Measurements from ENCODE around the gene THSD7B. TPM values are rescaled to one million over a fixed set of nuclear protein-coding genes. Genes with fewer than 3 reads are reported as not detected.

Gene THSD7B
- total RNA-seq, 1 donor from 2014 or later = 10.5 TPM

DNA sequence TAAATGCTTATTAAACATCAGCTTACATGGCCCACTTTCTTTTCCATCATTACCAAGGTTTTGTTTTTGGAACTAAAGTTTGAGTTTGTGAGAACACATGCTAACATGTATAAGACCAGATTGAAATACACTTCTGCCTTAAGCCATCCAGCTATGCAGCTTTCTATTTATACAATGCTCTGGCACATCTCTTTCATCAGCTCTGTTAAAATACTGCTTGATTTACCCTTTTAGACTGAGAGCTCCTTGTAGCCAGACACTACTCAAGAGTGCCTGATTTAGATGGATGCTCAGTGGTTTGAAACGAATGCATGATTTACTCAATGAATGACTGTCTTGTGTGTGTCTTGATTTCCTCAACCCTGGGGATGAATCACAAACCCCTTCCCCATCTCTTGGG lies 392.5 kb downstream of the THSD7B start:
- TF ChIP-seq, protein P1, sequence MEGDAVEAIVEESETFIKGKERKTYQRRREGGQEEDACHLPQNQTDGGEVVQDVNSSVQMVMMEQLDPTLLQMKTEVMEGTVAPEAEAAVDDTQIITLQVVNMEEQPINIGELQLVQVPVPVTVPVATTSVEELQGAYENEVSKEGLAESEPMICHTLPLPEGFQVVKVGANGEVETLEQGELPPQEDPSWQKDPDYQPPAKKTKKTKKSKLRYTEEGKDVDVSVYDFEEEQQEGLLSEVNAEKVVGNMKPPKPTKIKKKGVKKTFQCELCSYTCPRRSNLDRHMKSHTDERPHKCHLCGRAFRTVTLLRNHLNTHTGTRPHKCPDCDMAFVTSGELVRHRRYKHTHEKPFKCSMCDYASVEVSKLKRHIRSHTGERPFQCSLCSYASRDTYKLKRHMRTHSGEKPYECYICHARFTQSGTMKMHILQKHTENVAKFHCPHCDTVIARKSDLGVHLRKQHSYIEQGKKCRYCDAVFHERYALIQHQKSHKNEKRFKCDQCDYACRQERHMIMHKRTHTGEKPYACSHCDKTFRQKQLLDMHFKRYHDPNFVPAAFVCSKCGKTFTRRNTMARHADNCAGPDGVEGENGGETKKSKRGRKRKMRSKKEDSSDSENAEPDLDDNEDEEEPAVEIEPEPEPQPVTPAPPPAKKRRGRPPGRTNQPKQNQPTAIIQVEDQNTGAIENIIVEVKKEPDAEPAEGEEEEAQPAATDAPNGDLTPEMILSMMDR (IDR thresholded peaks at IDR 0.05; ENCODE audit: unreplicated experiment) = no peak
- H3K4me3 Mint-ChIP-seq (ENCODE audit: unreplicated experiment) = no peak overlapping the region
- H3K9me3 Mint-ChIP-seq (ENCODE audit: unreplicated experiment) = no peaks in the 10 kb centered on the region
- DNase-seq (ENCODE audit: low spot score) = no peak
- H3K36me3 Mint-ChIP-seq (ENCODE audit: low read depth, unreplicated experiment) = no peaks in the 10 kb centered on the region
- peaks cover 4% of the 10 kb centered on the region for H3K27me3 Mint-ChIP-seq (ENCODE audit: unreplicated experiment)
- H3K4me1 Mint-ChIP-seq (ENCODE audit: unreplicated experiment) = no peaks in the 10 kb centered on the region
- no peak overlapping the region for H3K27ac Mint-ChIP-seq (ENCODE audit: unreplicated experiment)

DNA sequence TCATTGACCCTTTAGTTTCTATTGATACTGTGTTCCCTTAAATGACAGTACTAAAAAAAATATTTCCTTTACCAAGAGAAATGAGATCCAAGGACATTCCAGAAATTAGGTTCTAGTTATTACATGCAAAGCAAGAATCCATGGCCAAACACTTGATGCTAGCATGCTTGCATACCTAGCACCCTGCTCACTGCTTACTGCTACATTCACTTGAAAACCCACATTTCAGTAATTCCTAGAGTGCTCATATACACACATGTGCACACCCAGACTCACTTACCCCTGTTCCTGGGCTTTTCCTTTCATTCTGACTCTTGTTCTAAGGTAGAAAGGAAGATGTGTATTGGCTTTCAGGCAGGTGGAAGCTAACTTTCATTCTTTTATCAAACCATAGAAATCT lies 395.9 kb downstream of the THSD7B start:
- H3K27ac Mint-ChIP-seq (ENCODE audit: unreplicated experiment) = no peak overlapping the region
- DNase-seq (ENCODE audit: low spot score) = no peak
- H3K4me1 Mint-ChIP-seq (ENCODE audit: unreplicated experiment) = no peaks in the 10 kb centered on the region
- peaks cover 3% of the 10 kb centered on the region for H3K27me3 Mint-ChIP-seq (ENCODE audit: unreplicated experiment)
- TF ChIP-seq, protein P1 (IDR thresholded peaks at IDR 0.05; ENCODE audit: unreplicated experiment) = no peak
- no peaks in the 10 kb centered on the region for H3K9me3 Mint-ChIP-seq (ENCODE audit: unreplicated experiment)
- no peak overlapping the region for H3K4me3 Mint-ChIP-seq (ENCODE audit: unreplicated experiment)
- H3K36me3 Mint-ChIP-seq (ENCODE audit: low read depth, unreplicated experiment) = peaks cover 5% of the 10 kb centered on the region

DNA sequence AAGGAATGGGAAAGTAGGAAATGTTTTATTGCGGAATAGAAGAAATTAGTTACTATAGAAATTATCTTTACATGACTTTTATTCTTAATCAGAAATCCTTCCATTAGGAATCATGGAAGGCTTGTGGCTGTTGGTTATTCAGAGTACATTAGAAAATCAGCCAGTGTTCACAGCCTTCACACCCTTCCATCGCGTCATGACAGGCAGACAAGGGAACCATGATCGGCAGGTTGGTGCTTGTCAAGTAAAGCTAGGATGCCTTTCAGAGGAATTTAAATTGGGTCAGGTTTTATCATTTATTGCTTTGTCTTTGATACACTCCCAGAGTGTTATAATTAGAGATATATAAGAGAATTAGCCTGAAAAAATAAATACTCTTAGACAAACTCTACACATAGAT lies 400.6 kb downstream of the THSD7B start:
- Mint-ChIP-seq H3K27ac (ENCODE audit: unreplicated experiment) (no peak overlapping the region), H3K36me3 (ENCODE audit: low read depth, unreplicated experiment) (peaks cover 5% of the 10 kb centered on the region), H3K4me1 (ENCODE audit: unreplicated experiment) (no peaks in the 10 kb centered on the region)

DNA sequence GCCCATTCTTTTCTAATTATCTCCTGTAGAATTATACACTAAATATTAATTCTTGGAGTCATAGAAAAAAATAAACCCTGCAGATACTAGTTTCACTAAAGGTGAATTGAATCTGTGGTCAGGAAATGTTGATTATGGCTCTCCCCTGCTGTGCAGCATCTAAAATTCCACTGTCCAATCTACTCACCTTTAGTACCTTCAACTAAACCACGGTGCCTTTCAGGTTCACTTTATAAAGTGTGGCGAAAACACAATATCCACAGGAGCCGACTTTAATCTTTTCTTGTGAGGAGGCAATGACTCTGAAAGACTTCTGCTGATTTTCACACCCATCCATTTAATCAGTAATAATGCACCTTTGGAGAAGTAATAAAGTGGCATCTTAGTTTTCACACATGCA lies 402.3 kb downstream of the THSD7B start:
- Mint-ChIP-seq H3K27me3 (ENCODE audit: unreplicated experiment) (no peaks in the 10 kb centered on the region), H3K9me3 (ENCODE audit: unreplicated experiment) (no peaks in the 10 kb centered on the region), H3K4me3 (ENCODE audit: unreplicated experiment) (no peak overlapping the region), H3K36me3 (ENCODE audit: low read depth, unreplicated experiment) (peaks cover 5% of the 10 kb centered on the region), H3K4me1 (ENCODE audit: unreplicated experiment) (peaks cover 12% of the 10 kb centered on the region), H3K27ac (ENCODE audit: unreplicated experiment) (no peak overlapping the region)
- no peak for DNase-seq (ENCODE audit: low spot score)
- TF ChIP-seq, protein P1 (IDR thresholded peaks at IDR 0.05; ENCODE audit: unreplicated experiment) = no peak

More for the DNA sequence above, 400.6 kb downstream of the THSD7B start:
- H3K27me3 Mint-ChIP-seq (ENCODE audit: unreplicated experiment) = no peaks in the 10 kb centered on the region
- H3K9me3 Mint-ChIP-seq (ENCODE audit: unreplicated experiment) = no peaks in the 10 kb centered on the region
- H3K4me3 Mint-ChIP-seq (ENCODE audit: unreplicated experiment) = no peak overlapping the region
- DNase-seq (ENCODE audit: low spot score) = no peak
- TF ChIP-seq, protein P1 (IDR thresholded peaks at IDR 0.05; ENCODE audit: unreplicated experiment) = no peak

DNA sequence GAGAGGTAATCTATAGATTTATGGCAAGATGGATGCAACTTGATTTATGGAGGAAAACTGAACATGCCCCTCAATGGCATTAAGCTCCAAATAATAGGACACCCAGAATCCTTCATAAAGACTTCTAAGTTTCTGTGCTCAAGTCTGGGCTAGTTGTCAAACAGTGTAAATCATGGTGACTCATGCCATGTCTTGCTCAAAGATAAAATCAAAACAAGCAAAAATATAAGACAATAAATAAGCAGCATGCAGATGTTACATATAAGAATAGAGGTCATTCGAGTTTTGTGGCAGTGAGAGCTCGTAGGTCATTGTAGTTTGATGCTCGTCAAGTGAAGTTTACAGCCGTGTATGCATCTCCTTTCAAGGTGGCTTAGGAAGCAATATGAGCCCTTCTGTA lies 403.2 kb downstream of the THSD7B start:
- Mint-ChIP-seq H3K4me3 (ENCODE audit: unreplicated experiment) (no peak overlapping the region), H3K9me3 (ENCODE audit: unreplicated experiment) (no peaks in the 10 kb centered on the region), H3K36me3 (ENCODE audit: low read depth, unreplicated experiment) (peaks cover 5% of the 10 kb centered on the region), H3K27me3 (ENCODE audit: unreplicated experiment) (no peaks in the 10 kb centered on the region), H3K27ac (ENCODE audit: unreplicated experiment) (no peak overlapping the region), H3K4me1 (ENCODE audit: unreplicated experiment) (peaks cover 14% of the 10 kb centered on the region)
- TF ChIP-seq, protein P1 (IDR thresholded peaks at IDR 0.05; ENCODE audit: unreplicated experiment) = no peak
- no peak for DNase-seq (ENCODE audit: low spot score)

All from endothelial cell (in vitro differentiated cells).